Measurements from ENCODE around the gene EIF5A.

EIF5A gene

DNA sequence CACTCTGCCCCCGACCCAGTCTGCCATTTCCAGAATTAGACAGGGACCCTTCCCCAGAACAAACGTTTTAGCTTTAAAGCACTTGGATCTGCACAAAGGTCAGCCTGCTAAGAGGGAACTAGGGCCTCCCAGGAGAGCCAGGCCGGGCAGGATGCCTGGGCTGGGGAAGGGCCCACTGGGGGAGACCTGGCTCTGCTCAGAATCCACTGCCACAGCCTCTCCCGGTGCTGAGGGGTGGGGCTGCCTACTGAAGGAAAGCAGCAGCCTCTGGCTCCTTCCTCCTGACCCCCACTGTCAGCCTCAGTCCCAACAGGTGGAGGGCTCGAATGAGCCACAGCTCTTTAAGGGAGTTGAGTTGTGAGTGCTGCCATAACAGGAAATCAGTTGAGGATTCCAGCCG is 14.7 kb upstream of the EIF5A start:
- DNase-seq (ENCODE audit: low read depth) = no peak
- in situ Hi-C loops (cut with HindIII; ENCODE audit: low sequenced_read_pairs) = no loop called here
- no peak overlapping the region for H3K4me3 ChIP-seq (ENCODE audit: low read depth, low read length)
- TF ChIP-seq, protein P1, sequence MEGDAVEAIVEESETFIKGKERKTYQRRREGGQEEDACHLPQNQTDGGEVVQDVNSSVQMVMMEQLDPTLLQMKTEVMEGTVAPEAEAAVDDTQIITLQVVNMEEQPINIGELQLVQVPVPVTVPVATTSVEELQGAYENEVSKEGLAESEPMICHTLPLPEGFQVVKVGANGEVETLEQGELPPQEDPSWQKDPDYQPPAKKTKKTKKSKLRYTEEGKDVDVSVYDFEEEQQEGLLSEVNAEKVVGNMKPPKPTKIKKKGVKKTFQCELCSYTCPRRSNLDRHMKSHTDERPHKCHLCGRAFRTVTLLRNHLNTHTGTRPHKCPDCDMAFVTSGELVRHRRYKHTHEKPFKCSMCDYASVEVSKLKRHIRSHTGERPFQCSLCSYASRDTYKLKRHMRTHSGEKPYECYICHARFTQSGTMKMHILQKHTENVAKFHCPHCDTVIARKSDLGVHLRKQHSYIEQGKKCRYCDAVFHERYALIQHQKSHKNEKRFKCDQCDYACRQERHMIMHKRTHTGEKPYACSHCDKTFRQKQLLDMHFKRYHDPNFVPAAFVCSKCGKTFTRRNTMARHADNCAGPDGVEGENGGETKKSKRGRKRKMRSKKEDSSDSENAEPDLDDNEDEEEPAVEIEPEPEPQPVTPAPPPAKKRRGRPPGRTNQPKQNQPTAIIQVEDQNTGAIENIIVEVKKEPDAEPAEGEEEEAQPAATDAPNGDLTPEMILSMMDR (IDR thresholded peaks at IDR 0.05; ENCODE audit: low read depth, low read length, missing control alignments) = no peak

DNA sequence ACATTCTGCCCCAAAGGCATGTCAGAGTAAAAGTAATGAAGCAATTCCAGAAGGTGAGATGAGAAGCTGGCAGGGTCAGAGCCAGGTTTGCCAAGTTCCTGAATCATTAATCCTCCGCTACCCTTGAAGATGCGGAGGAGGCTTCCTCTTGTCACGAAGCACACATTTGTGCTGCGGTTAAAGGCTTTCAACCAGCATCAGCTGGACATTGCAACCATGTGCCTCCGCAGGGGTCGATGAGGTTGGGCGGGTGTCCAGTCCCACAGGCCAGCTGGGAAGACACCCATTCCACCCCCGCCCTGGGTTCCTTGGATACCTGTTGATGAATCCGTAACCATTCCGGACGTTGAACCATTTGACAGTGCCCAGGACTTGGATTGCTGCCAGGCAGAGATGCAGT is 14.3 kb upstream of the EIF5A start:
- no peak for DNase-seq (ENCODE audit: low read depth)
- in situ Hi-C loops (cut with HindIII; ENCODE audit: low sequenced_read_pairs) = no loop called here
- TF ChIP-seq, protein P1 (IDR thresholded peaks at IDR 0.05; ENCODE audit: low read depth, low read length, missing control alignments) = no peak
- no peak overlapping the region for H3K4me3 ChIP-seq (ENCODE audit: low read depth, low read length)

DNA sequence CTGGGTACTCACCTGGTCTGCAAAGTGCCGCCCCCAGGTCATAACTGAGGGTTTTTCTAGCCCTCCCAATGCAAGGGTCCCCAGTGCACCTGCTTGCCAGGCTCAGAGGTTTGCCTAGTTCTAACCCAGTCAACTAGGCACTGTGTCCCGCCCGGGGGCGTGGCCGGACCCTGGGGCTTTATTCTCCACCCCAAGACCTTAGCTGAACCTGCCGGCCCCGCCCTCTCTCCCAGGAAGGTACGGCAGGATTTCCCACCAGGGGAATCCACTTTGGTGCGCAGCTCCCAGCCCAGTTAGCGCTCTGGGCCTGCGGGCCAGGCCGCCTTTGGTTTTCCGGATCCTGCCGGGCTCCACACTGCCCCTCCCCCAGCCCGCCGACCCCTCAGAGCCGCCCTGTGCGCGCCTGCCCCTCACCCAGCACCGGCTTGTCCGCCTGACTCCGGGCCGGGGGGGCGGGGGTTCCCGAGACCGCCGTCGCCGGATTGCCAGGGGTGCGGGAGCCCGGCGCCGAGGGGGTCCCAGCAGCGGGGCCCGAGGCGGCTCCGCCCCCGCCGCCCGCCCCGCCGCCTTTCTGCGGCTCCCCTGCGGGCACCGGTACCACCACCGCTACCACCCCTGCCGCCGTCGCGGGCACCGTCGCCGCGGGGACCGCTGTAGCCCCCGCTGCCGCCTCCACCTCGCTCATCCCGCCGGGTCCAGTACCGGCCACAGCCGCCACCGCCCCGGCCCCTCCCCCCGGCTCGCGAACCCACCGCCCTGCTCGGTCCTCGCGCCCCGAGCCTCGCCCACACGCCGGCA is 13.4 kb upstream of the EIF5A start:
- TF ChIP-seq, protein P1 (IDR thresholded peaks at IDR 0.05; ENCODE audit: low read depth, low read length, missing control alignments) = no peak

DNA sequence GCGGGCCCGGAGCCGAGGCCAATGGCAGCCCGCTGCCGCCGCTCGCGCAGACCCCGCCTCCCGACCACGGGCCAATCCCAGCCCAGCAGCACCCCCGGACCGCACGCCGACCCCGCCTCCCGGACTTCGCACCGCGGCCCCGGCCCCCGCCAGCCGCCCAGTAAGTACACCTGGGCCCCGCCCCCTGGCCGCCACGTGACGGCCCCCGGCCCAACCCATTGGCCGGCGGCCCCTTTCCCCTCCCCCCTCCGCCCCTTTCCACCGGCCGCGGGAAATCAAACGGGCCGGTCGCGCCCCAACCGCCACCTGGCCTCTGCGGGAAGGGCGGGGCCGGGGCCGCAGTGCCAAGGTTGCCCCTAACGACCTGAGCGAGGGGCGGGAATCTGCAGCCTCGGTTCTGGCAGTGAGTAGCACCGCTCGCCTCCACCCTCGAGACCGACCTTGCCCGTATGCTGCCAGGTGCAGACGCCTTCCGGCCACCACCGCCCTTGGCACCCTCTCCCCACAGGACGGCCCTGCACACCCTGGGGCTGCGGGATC is 12.7 kb upstream of the EIF5A start, which contains the start of gene YBX2:
TSS of gene YBX2 (minus strand) at position 26 of the 540 bp plus-strand sequence. CDS start 139 bp downstream, outside the sequence.
- no peak for DNase-seq (ENCODE audit: low read depth)
- TF ChIP-seq, protein P1 (IDR thresholded peaks at IDR 0.05; ENCODE audit: low read depth, low read length, missing control alignments) = no peak
- in situ Hi-C loops (cut with HindIII; ENCODE audit: low sequenced_read_pairs) = no loop called here
- no peak within 1 kb of the TSS for H3K4me3 ChIP-seq (ENCODE audit: low read depth, low read length)

More for the DNA sequence above, 13.4 kb upstream of the EIF5A start:
- in situ Hi-C loops (cut with HindIII; ENCODE audit: low sequenced_read_pairs) = no loop called here
- H3K4me3 ChIP-seq (ENCODE audit: low read depth, low read length) = no peak overlapping the region
- no peak for DNase-seq (ENCODE audit: low read depth)

DNA sequence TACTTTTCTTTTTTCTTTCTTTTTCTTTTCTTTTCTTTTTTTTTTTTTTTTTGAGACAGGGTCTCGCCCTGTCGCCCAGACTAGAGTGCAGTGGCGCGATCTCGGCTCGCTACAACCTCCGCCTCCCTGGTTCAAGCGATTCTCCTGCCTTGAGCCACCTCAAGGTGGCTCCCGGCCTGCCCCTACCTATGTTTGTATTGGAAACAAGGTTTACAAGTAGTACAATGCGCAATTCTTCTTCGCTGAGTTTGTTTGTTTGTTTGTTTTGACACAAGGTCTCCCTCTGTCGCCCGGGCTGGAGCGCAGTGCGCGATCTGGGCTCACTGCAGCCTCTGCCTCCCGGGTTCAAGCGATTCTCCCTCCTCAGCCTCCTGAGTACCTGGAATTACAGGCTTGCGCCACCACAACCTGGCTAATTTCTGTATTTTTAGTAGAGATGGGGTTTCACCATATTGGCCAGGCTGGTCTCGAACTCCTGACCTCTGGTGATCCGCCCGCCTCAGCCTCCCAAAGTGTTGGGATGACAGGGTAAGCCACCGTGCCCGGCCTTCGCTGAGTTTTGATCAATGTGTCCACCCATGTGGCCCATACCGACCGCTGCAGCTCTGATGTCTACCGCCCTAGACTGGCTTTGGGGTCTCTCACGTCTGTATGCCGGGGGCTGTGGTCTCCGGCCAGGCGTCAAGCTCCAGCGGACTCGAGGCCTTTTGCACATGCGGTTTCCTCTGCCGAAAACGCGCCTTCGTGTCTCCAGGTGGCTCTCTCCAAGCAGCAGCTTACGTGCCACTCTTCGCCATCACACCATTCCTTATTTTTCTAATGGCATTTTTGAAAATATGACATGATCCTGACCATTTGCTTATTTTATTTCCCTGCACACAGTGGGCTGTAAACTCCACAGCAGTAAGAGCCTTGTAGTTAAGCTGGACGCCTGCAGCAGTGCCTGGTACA is 11.9 kb upstream of the EIF5A start:
- in situ Hi-C loops (cut with HindIII; ENCODE audit: low sequenced_read_pairs) = no loop called here

More for the DNA sequence above, 11.9 kb upstream of the EIF5A start:
- TF ChIP-seq, protein P1 (IDR thresholded peaks at IDR 0.05; ENCODE audit: low read depth, low read length, missing control alignments) = no peak
- DNase-seq (ENCODE audit: low read depth) = no peak
- H3K4me3 ChIP-seq (ENCODE audit: low read depth, low read length) = no peak overlapping the region
